LNCaP clone FGC (cell line): ENCODE results near the gene SLC24A3.

ENCODE experiments used
- DNase-seq: peaks from one replicate; pipeline ENCODE4 v3.0.0-alpha.2; 2011; ENCODE audit warnings: low read depth
- H3K4me3 ChIP-seq: 2 replicates; pipeline ENCODE4 v1.5.1; 2011; ENCODE audit warnings: mild to moderate bottlenecking, low read depth, low read length, control low read depth
- TF ChIP-seq, protein P1 (sequence below): IDR thresholded peaks from 2 replicates; pipeline ENCODE4 v1.5.1; 2012; ENCODE audit warnings: mild to moderate bottlenecking; ENCODE audit not compliant: control insufficient read depth, insufficient read depth; ENCODE audit errors: extremely low read depth

The SLC24A3 gene

GRCh38 chr20:19547547-19547946 is 335.1 kb downstream of the SLC24A3 start:
- DNase-seq, result no peak
- TF ChIP-seq, protein P1, sequence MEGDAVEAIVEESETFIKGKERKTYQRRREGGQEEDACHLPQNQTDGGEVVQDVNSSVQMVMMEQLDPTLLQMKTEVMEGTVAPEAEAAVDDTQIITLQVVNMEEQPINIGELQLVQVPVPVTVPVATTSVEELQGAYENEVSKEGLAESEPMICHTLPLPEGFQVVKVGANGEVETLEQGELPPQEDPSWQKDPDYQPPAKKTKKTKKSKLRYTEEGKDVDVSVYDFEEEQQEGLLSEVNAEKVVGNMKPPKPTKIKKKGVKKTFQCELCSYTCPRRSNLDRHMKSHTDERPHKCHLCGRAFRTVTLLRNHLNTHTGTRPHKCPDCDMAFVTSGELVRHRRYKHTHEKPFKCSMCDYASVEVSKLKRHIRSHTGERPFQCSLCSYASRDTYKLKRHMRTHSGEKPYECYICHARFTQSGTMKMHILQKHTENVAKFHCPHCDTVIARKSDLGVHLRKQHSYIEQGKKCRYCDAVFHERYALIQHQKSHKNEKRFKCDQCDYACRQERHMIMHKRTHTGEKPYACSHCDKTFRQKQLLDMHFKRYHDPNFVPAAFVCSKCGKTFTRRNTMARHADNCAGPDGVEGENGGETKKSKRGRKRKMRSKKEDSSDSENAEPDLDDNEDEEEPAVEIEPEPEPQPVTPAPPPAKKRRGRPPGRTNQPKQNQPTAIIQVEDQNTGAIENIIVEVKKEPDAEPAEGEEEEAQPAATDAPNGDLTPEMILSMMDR, result no peak

GRCh38 chr20:19549896-19550295 is 337.5 kb downstream of the SLC24A3 start:
- no peak overlapping the region for H3K4me3 ChIP-seq
- TF ChIP-seq, protein P1, result no peak
- no peak for DNase-seq

More at GRCh38 chr20:19547547-19547946, 335.1 kb downstream of the SLC24A3 start:
- H3K4me3 ChIP-seq, result no peak overlapping the region

DNA sequence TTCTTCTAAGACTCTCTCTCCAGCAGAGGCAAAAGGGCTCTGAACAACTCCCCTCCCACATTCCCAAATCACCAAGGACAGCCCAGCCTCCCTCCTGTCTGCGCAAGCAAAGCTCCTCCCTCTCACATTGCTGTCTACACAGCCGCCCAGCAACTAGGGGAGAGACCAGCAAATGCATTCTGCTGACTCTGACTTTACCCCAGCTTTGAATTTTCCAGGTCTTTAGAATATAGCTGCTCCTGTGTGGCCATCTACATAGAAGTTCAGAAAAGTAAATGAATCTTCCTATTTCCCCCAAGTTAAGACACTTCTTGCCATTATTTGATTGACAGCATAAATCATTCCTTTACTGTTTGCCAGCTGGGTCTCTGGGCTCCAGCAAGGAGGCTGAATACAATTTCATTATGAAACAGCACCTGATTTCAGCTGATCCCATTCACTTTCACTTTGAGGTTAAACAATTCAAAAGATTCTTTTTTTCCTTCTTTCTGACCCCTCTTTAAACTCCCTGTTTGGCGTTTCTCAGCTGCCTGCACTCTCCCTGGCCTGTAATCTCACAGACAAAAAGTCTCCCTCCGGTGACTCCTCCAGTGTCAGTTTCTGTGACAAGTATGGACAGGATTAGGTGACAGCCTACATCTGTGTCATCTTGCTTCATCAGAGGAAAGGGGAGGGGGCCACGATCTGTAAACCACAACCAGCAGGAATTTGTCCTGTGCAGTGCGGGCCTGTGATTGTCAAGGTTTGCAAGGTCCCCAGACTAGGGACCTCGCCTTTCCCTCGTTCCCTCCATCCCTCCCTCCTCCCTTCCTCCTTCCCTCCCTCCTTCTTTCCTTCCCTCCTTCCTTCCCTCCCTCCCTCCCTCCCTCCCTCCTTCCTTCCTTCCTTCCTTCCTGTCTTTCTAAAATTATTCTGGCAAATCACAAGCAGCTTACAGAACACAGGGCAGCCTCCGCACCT is 340.1 kb downstream of the SLC24A3 start:
- TF ChIP-seq, protein P1, result no peak
- DNase-seq, result no peak
- no peak overlapping the region for H3K4me3 ChIP-seq

GRCh38 chr20:19554666-19555065 is 342.2 kb downstream of the SLC24A3 start:
- H3K4me3 ChIP-seq, result no peak overlapping the region
- DNase-seq, result no peak
- TF ChIP-seq, protein P1, result no peak

- no peak for DNase-seq
- TF ChIP-seq, protein P1, result no peak
- no peak overlapping the region for H3K4me3 ChIP-seq
These were observed 343.3 kb downstream of the SLC24A3 start for GRCh38 chr20:19555726-19556125.

- DNase-seq, result no peak
- no peak overlapping the region for H3K4me3 ChIP-seq
- TF ChIP-seq, protein P1, result no peak
These were observed 344.8 kb downstream of the SLC24A3 start for GRCh38 chr20:19557291-19557690.
